ENCODE results near the gene PCLO. TPM values are rescaled to one million over a fixed set of nuclear protein-coding genes. Genes with fewer than 3 reads are reported as not detected.

Gene PCLO
- total and polyA plus RNA-seq, 4 donors, result 0.04 to 1.1 (median 0.48) TPM

DNA sequence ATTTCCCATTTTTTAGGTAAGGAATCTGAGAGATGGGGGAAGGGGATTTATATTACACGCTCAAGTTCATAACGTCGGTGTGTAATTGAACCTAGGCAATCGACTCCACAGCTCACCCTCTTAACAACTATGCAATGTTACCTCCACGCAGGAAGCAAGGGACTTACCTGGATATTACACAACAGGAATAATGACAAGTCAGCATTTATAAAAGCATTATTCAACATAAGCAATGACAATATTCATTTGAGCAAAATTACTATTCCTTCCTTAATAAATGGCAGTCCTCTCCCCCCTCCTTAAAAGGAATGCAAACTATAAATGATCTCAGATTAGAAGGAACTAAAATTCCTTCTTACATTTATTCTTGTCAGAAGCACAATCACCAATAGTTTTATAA, 104.0 kb downstream of the PCLO start:
- Histone ChIP-seq H3K4me1 (ENCODE audit: control insufficient read depth in 4 of 4, insufficient read depth in 4 of 4, low read length in 3 of 4) (no peaks in the 10 kb centered on the region), H3K36me3 (ENCODE audit: control insufficient read depth in 4 of 4, insufficient read depth in 3 of 4, low read depth in 1 of 4, low read length in 3 of 4) (no peaks in the 10 kb centered on the region), H3K27me3 (ENCODE audit: control insufficient read depth in 4 of 4, insufficient read depth in 4 of 4, low read length in 3 of 4) (no peaks in the 10 kb centered on the region), H3K9me3 (ENCODE audit: control insufficient read depth in 4 of 4, low read length in 3 of 4) (peaks cover 0 to 4% (median 0%) of the 10 kb centered on the region in 4 donors), H3K4me3 (ENCODE audit: low read depth in 1 of 3, low read length in 3 of 3) (no peak overlapping the region), H3K27ac (ENCODE audit: low read depth in 1 of 2, low read length in 2 of 2) (no peak overlapping the region), H3K9ac (ENCODE audit: low read depth in 1 of 2, low read length in 2 of 2) (no peak overlapping the region)
- TF ChIP-seq, protein P1, sequence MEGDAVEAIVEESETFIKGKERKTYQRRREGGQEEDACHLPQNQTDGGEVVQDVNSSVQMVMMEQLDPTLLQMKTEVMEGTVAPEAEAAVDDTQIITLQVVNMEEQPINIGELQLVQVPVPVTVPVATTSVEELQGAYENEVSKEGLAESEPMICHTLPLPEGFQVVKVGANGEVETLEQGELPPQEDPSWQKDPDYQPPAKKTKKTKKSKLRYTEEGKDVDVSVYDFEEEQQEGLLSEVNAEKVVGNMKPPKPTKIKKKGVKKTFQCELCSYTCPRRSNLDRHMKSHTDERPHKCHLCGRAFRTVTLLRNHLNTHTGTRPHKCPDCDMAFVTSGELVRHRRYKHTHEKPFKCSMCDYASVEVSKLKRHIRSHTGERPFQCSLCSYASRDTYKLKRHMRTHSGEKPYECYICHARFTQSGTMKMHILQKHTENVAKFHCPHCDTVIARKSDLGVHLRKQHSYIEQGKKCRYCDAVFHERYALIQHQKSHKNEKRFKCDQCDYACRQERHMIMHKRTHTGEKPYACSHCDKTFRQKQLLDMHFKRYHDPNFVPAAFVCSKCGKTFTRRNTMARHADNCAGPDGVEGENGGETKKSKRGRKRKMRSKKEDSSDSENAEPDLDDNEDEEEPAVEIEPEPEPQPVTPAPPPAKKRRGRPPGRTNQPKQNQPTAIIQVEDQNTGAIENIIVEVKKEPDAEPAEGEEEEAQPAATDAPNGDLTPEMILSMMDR (IDR thresholded peaks at IDR 0.05; ENCODE audit: low read depth, low read length, missing input control), result no peak
- no peak for TF ChIP-seq RXRA (IDR thresholded peaks at IDR 0.05)
- TF ChIP-seq HNF4A (conservative IDR thresholded peaks at IDR 0.05), result no peak
- TF ChIP-seq EGR1 (IDR thresholded peaks at IDR 0.05; ENCODE audit: low read depth in 2 of 2), result no peak
- TF ChIP-seq YY1 (IDR thresholded peaks at IDR 0.05), result no peak
- TF ChIP-seq, protein P2, sequence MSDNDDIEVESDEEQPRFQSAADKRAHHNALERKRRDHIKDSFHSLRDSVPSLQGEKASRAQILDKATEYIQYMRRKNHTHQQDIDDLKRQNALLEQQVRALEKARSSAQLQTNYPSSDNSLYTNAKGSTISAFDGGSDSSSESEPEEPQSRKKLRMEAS (IDR thresholded peaks at IDR 0.05), result no peak
- TF ChIP-seq RAD21 (IDR thresholded peaks at IDR 0.05), result no peak
- TF ChIP-seq, protein P3, sequence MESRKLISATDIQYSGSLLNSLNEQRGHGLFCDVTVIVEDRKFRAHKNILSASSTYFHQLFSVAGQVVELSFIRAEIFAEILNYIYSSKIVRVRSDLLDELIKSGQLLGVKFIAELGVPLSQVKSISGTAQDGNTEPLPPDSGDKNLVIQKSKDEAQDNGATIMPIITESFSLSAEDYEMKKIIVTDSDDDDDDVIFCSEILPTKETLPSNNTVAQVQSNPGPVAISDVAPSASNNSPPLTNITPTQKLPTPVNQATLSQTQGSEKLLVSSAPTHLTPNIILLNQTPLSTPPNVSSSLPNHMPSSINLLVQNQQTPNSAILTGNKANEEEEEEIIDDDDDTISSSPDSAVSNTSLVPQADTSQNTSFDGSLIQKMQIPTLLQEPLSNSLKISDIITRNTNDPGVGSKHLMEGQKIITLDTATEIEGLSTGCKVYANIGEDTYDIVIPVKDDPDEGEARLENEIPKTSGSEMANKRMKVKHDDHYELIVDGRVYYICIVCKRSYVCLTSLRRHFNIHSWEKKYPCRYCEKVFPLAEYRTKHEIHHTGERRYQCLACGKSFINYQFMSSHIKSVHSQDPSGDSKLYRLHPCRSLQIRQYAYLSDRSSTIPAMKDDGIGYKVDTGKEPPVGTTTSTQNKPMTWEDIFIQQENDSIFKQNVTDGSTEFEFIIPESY (IDR thresholded peaks at IDR 0.05), result no peak
- TF ChIP-seq, protein P4, sequence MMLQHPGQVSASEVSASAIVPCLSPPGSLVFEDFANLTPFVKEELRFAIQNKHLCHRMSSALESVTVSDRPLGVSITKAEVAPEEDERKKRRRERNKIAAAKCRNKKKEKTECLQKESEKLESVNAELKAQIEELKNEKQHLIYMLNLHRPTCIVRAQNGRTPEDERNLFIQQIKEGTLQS (IDR thresholded peaks at IDR 0.05), result no peak
- WGBS, result 93% methylated on average over 5 of the region's 5 CpGs
- no peak for DNase-seq (ENCODE audit: low spot score)

DNA sequence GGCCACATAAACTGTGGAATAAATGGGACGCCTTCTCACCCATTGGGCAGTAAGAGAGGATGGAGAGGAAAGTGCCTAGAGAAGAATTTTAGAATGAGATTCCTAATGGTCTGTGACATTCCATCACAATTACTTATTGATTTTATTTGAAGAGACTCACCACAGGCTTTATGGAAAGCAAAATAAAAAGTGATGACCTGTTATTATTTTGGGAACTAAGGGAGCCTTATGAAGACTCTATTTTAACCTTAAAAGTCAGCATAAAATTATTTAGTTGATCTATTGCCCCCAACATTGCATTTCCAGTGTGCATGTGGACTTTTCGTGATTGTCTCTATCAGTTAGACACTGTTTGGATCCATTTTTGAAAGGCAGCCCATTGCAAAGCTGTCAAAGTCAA, 107.5 kb downstream of the PCLO start:
- H3K27ac ChIP-seq (ENCODE audit: low read depth in 1 of 2, low read length in 2 of 2), result no peak overlapping the region
- H3K4me1 ChIP-seq (ENCODE audit: control insufficient read depth in 4 of 4, insufficient read depth in 4 of 4, low read length in 3 of 4), result no peaks in the 10 kb centered on the region
- no peak for DNase-seq (ENCODE audit: low spot score)
- no peaks in the 10 kb centered on the region for H3K36me3 ChIP-seq (ENCODE audit: control insufficient read depth in 4 of 4, insufficient read depth in 3 of 4, low read depth in 1 of 4, low read length in 3 of 4)
- no peaks in the 10 kb centered on the region for H3K9me3 ChIP-seq (ENCODE audit: control insufficient read depth in 4 of 4, low read length in 3 of 4)
- H3K4me3 ChIP-seq (ENCODE audit: low read depth in 1 of 3, low read length in 3 of 3), result no peak overlapping the region
- TF ChIP-seq NR2F2 (IDR thresholded peaks at IDR 0.05) (no peak), FOXA2 (IDR thresholded peaks at IDR 0.05) (no peak), HNF4A (conservative IDR thresholded peaks at IDR 0.05) (no peak), GABPA (IDR thresholded peaks at IDR 0.05 in 1 of 2, conservative IDR thresholded peaks at IDR 0.05 in 1 of 2) (no peak), RXRA (IDR thresholded peaks at IDR 0.05) (no peak), JUND (IDR thresholded peaks at IDR 0.05) (no peak), SP1 (IDR thresholded peaks at IDR 0.05) (no peak)
- TF ChIP-seq, protein P3 (IDR thresholded peaks at IDR 0.05), result no peak
- TF ChIP-seq, protein P1 (IDR thresholded peaks at IDR 0.05; ENCODE audit: low read depth, low read length, missing input control), result no peak
- TF ChIP-seq, protein P2 (IDR thresholded peaks at IDR 0.05), result no peak
- H3K27me3 ChIP-seq (ENCODE audit: control insufficient read depth in 4 of 4, insufficient read depth in 4 of 4, low read length in 3 of 4), result no peaks in the 10 kb centered on the region
- 89% methylated on average over 2 of the region's 2 CpGs for WGBS
- H3K9ac ChIP-seq (ENCODE audit: low read depth in 1 of 2, low read length in 2 of 2), result no peak overlapping the region

Data from liver (tissue), 9 donors.